Fibroblast of villous mesenchyme (primary cell): ENCODE measurements around the gene HMCN1. TPM values are rescaled to one million over a fixed set of nuclear protein-coding genes. Genes with fewer than 3 reads are reported as not detected.

Source experiments
- DNase-seq: peaks from one replicate; pipeline ENCODE4 v3.0.0-alpha.2; 2010; ENCODE audit warnings: low read depth
- H3K4me3 ChIP-seq: 2 replicates; pipeline ENCODE4 v1.5.1; 2011; ENCODE audit warnings: low read depth, mild to moderate bottlenecking, low read length
- total RNA-seq: library from RNA; depleted of rRNA; stranded (reverse); fragments of >200 nt; gene quantifications from 2 replicates; pipeline ENCODE4 v1.2.3, GENCODE V29; 2012
- TF ChIP-seq, protein P1 (sequence below): IDR thresholded peaks from 2 replicates; pipeline ENCODE4 v1.5.1; 2012; ENCODE audit warnings: low read depth, mild to moderate bottlenecking, low read length; ENCODE audit not compliant: insufficient read depth

The HMCN1 gene
- total RNA-seq, 1 donor, result 5.2 TPM

DNA sequence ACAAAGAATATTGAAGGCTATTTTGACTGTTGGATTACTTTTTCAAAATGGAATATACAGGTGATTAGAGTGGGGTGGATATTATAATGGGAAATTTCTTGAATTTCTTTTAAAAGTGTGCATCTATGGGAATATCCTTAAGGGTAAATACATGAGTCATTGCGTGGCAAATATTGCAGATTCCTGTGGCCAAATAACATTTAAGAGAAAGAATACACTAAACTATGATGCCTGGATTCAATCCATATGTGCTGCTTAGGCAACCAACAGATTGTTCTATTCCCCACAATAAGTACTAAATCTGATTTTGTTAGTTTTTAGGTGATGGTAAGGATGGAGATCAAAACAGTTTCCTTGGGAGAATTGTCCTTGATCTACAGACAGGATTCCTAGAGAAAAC, 119.5 kb downstream of the HMCN1 start:
- TF ChIP-seq, protein P1, sequence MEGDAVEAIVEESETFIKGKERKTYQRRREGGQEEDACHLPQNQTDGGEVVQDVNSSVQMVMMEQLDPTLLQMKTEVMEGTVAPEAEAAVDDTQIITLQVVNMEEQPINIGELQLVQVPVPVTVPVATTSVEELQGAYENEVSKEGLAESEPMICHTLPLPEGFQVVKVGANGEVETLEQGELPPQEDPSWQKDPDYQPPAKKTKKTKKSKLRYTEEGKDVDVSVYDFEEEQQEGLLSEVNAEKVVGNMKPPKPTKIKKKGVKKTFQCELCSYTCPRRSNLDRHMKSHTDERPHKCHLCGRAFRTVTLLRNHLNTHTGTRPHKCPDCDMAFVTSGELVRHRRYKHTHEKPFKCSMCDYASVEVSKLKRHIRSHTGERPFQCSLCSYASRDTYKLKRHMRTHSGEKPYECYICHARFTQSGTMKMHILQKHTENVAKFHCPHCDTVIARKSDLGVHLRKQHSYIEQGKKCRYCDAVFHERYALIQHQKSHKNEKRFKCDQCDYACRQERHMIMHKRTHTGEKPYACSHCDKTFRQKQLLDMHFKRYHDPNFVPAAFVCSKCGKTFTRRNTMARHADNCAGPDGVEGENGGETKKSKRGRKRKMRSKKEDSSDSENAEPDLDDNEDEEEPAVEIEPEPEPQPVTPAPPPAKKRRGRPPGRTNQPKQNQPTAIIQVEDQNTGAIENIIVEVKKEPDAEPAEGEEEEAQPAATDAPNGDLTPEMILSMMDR, result no peak
- H3K4me3 ChIP-seq, result no peak overlapping the region
- peak; percentile 76 for DNase-seq

DNA sequence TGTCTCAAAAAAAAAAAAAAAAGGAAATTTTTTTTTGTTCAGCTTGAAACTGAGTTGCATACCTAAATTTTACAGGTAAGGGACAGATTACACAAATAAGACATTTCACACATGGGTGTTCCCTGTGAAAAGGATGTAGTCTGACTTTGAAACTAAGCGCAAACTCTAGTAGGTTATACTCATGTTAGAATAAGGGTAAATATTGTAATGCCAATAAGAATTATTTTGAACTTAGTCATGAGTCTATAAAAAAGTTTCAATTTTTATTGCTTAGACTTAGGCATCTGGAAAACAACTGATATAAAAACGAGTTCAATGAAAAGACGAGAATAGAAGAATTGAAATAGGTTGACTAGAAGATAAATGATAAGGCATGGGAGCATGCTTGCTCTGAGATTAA, 122.3 kb downstream of the HMCN1 start:
- no peak for DNase-seq
- TF ChIP-seq, protein P1, result no peak
- H3K4me3 ChIP-seq, result no peak overlapping the region

DNA sequence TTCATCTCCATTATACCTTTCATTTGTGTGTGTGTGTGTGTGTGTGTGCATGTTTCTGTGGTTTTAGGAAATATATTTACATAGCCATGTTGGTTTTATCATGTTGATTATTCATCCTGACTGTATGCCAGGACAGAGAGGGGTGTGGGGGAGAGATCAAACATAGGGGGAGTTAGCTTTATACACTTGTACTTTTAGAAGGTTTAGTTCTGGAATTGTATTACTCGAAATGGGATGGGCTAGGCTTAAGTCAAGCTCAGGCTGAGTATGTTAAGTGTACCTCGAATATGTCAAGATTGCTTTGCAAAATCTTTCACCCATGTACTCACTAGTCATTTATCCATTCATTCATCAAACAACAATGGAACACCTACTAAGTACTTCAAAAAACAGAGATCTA, 123.3 kb downstream of the HMCN1 start:
- no peak overlapping the region for H3K4me3 ChIP-seq
- no peak for DNase-seq
- TF ChIP-seq, protein P1, result no peak

DNA sequence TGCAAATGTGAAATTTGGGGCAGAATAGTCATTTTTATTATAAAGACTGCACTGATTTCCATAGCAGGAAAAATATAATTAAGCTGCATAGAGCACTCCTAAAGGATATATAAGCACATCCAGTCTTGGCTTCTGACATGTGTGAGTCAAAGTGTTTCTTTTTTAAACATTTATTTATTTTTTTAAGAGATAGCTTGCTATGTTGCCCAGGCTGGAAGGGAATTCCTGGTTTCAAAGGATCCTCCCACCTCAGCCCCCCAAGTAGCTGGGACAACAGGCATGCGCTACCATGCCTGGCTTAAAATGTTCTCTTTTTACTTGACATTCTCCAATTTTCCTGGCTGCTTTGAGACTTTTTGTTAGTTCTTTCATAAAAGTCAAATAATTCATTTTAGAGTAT, 126.1 kb downstream of the HMCN1 start:
- TF ChIP-seq, protein P1, result no peak
- no peak for DNase-seq
- H3K4me3 ChIP-seq, result no peak overlapping the region

DNA sequence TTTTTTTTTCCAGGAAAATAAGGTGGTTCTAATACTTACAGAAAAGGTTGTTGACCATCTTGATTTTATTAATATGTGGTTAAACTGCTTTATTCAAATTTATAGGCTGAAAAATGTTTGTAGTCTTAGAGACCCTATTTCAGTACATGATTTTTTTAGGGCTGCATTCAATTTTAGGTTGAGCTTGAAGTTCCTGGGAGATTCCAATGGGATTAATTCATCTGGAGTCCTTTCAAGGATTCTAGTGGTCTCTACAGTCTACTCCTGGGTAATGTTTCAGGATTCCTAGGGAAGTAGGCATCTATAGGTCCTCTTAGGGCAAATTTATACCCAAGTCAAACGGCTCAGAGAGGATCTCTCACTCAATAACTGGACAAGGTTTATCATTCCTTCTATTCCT, 126.7 kb downstream of the HMCN1 start:
- no peak for DNase-seq
- TF ChIP-seq, protein P1, result no peak
- no peak overlapping the region for H3K4me3 ChIP-seq

DNA sequence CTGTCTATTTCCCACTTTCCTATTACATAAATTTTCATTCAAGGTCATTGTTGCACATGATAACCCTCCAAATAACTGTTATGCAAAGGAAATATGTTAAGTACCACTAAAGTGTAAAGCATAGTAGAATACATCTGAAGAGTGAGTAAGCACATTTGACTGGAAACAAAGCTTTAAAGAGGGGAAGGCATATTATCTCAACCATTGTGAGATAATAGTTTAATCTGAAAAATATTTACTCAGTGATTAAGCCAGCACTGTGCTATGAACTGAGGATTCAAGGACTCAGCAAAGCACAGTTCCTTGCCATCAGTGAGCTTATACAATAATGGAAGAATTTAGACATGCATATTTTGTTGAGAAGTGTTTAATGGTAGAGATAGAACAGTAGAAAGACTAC, 127.4 kb downstream of the HMCN1 start:
- no peak for DNase-seq
- TF ChIP-seq, protein P1, result no peak
- H3K4me3 ChIP-seq, result no peak overlapping the region

DNA sequence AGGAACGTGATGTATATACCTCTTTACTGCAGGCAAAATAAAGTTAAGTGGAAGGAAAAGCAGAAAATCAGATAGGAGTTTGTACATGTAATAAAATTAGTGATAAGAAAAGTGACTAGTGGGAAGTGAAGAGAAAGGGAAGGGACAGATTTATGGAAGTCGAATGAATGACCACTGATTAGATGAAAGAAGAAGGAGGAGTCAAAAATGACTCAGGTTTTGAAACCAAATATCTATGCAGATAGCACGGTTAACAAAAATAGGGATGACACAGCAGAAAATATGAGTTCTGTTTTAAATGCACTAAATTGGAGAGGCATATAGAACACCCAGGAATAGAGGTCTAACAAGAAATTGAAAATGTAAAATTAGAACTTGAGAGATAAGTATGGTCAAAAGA, 128.0 kb downstream of the HMCN1 start:
- H3K4me3 ChIP-seq, result no peak overlapping the region
- DNase-seq, result peak; percentile 53
- TF ChIP-seq, protein P1, result no peak
